Kidney epithelial cell (primary cell): ENCODE data around the gene CES2. TPM values are rescaled to one million over a fixed set of nuclear protein-coding genes. Genes with fewer than 3 reads are reported as not detected.

ENCODE experiments used
- DNase-seq: peaks from one replicate; pipeline ENCODE4 v3.0.0-alpha.2; 2010; ENCODE audit warnings: low read depth
- H3K27me3 ChIP-seq: 2 replicates; pipeline ENCODE4 v1.6.0; 2011; ENCODE audit warnings: low read length; ENCODE audit not compliant: control insufficient read depth, insufficient read depth
- H3K36me3 ChIP-seq: 2 replicates; pipeline ENCODE4 v1.5.1; 2011; ENCODE audit warnings: low read length; ENCODE audit not compliant: control insufficient read depth, insufficient read depth
- H3K4me3 ChIP-seq: 2 replicates; pipeline ENCODE4 v1.5.1; 2011; ENCODE audit warnings: low read depth, mild to moderate bottlenecking, control low read depth, low read length
- CTCF ChIP-seq: IDR thresholded peaks from 2 replicates; pipeline ENCODE4 v1.5.1; 2011; ENCODE audit warnings: mild to moderate bottlenecking, moderate library complexity, low read length, control low read depth, inconsistent platforms; ENCODE audit not compliant: insufficient read depth, poor library complexity, severe bottlenecking
- total RNA-seq: library from RNA; depleted of rRNA; stranded (reverse); fragments of >200 nt; gene quantifications from 2 replicates; pipeline ENCODE4 v1.2.3, GENCODE V29; 2015

The CES2 gene
- total RNA-seq, 1 donor from 2014 or later: 48.0 TPM

DNA sequence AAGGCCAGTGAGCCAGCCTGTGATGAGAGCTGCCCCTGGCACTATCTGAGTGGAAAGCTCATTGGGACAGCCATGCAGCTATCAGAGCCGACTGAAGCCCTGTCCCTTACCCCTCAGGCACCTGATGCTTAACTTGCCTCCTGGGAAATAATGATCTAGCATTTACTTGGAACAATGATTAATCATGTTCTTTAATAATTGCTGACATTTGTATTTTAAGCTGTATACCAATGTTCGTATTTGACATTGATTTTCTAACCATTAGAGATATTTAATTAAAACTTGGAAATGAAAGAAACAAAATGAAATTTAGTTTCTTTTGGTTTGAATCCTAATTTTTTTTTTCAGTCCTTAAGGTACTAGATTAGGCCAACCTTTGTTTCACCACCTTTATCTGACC is 44.5 kb upstream of the CES2 start:
- H3K27me3 ChIP-seq: no peaks in the 10 kb centered on the region
- no peak for DNase-seq

GRCh38 chr16:66891360-66891759 is 44.0 kb upstream of the CES2 start:
- no peaks in the 10 kb centered on the region for H3K36me3 ChIP-seq
- TF ChIP-seq CTCF: no peak

More for the DNA sequence above, 44.5 kb upstream of the CES2 start:
- Histone ChIP-seq H3K36me3 (no peaks in the 10 kb centered on the region), H3K4me3 (no peak overlapping the region)
- no peak for TF ChIP-seq CTCF

DNA sequence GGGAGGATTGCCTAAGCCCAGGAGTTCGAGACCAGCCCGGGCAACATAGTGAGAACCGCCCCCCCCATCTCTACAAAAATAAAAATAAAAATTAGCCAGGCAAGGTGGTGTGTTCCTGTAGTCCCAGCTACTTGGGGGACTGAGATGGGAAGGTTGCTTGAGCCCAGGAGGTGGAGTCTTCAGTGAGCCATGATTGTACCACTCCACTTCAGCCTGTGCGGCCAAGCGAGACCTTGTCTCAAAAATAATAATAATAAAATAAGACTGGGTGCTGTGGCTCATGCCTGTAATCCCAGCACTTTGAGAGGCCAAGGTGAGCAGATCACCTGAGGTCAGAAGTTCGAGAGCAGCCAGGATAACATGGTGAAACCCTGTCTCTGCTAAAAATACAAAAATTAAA is 43.5 kb upstream of the CES2 start:
- DNase-seq: no peak
- H3K36me3 ChIP-seq: no peaks in the 10 kb centered on the region
- no peak overlapping the region for H3K4me3 ChIP-seq
- H3K27me3 ChIP-seq: no peaks in the 10 kb centered on the region
- TF ChIP-seq CTCF: no peak

More at GRCh38 chr16:66891360-66891759, 44.0 kb upstream of the CES2 start:
- no peak overlapping the region for H3K4me3 ChIP-seq
- no peak for DNase-seq
- H3K27me3 ChIP-seq: no peaks in the 10 kb centered on the region

- no peak for DNase-seq
- no peak overlapping the region for H3K4me3 ChIP-seq
- no peak for TF ChIP-seq CTCF
- H3K27me3 ChIP-seq: no peaks in the 10 kb centered on the region
- no peaks in the 10 kb centered on the region for H3K36me3 ChIP-seq
Measured at GRCh38 chr16:66894055-66894454, 41.3 kb upstream of the CES2 start.

GRCh38 chr16:66894948-66895688 is 40.2 kb upstream of the CES2 start:
- no peak overlapping the region for H3K4me3 ChIP-seq
- H3K36me3 ChIP-seq: no peaks in the 10 kb centered on the region
- TF ChIP-seq CTCF: peak; percentile 88
- H3K27me3 ChIP-seq: no peaks in the 10 kb centered on the region
- DNase-seq: no peak

DNA sequence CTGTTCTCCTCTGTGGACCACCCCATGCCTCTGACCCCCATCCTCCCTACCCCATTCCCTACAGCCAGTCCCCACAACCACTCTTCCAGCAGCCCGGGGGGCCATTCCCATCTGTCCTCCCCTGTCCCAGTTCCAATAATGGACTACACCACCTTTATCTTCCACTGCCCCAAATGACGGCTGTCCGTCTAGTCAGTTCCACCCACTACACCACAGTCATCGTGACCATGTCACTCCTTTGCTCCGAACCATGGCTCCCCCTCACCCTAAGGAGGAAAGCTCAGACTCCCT is 39.7 kb upstream of the CES2 start:
- H3K27me3 ChIP-seq: no peaks in the 10 kb centered on the region
- TF ChIP-seq CTCF: no peak
- H3K4me3 ChIP-seq: no peak overlapping the region
- no peaks in the 10 kb centered on the region for H3K36me3 ChIP-seq
- DNase-seq: no peak
